GM19351 (cell line): ENCODE measurements around the gene LPIN1.

ENCODE experiments used
- ATAC-seq: cut with Tn5 transposase; IDR thresholded peaks from one replicate; pipeline ENCODE4 v1.9.1; 2021; ENCODE audit warnings: mild to moderate bottlenecking, moderate library complexity; ENCODE audit not compliant: unreplicated experiment

Gene LPIN1, protein sequence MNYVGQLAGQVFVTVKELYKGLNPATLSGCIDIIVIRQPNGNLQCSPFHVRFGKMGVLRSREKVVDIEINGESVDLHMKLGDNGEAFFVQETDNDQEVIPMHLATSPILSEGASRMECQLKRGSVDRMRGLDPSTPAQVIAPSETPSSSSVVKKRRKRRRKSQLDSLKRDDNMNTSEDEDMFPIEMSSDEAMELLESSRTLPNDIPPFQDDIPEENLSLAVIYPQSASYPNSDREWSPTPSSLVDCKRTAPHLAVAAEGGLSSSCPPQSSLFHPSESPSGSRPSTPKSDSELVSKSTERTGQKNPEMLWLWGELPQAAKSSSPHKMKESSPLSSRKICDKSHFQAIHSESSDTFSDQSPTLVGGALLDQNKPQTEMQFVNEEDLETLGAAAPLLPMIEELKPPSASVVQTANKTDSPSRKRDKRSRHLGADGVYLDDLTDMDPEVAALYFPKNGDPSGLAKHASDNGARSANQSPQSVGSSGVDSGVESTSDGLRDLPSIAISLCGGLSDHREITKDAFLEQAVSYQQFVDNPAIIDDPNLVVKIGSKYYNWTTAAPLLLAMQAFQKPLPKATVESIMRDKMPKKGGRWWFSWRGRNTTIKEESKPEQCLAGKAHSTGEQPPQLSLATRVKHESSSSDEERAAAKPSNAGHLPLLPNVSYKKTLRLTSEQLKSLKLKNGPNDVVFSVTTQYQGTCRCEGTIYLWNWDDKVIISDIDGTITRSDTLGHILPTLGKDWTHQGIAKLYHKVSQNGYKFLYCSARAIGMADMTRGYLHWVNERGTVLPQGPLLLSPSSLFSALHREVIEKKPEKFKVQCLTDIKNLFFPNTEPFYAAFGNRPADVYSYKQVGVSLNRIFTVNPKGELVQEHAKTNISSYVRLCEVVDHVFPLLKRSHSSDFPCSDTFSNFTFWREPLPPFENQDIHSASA

DNA sequence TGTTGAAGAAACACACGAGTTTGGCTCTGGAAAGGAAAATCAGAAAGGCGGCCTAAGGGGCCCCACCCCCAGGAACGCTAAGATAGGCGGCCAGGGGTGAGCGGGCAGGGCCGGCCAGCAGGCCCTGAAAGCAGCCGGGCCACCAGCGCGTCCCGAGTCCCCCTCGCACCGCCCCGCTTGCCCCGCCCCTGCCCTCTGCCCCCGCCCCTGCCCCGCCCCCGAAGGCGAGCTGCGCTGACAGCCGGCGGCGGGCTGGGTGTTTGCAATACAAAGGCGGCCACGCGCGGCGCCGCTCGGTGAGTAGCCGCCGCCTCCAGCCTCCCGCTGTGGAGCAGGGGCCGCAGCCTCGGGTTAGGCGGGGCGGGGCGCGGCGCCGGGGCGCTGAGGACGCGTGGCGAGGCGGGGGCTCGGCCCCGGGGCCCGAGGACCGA lies at the start of gene LPIN1:
TSS of gene LPIN1 (plus strand) at position 257 of the 431 bp plus-strand sequence. CDS start 18,910 bp downstream, outside the sequence.
- ATAC-seq, result peak; percentile 43

DNA sequence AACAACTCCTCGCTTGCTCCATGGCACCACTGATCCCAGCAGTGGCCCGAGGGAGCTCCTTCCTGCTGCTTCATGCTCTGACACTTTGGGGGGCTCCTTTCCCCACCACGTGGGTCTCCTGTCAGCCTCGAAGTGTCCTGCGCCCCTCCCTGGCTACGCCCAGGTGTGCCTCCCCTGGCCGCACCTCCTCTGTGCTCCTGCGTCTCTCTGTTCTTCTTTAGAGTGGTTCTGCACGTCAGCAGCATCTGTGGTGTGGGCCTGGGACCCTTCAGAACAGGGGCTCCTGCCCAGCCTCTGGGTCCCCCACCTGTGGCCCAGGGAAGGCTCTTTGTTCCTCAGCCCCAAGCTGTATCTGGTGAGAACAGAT lies 49.7 kb upstream of the LPIN1 start:
- ATAC-seq, result no peak

DNA sequence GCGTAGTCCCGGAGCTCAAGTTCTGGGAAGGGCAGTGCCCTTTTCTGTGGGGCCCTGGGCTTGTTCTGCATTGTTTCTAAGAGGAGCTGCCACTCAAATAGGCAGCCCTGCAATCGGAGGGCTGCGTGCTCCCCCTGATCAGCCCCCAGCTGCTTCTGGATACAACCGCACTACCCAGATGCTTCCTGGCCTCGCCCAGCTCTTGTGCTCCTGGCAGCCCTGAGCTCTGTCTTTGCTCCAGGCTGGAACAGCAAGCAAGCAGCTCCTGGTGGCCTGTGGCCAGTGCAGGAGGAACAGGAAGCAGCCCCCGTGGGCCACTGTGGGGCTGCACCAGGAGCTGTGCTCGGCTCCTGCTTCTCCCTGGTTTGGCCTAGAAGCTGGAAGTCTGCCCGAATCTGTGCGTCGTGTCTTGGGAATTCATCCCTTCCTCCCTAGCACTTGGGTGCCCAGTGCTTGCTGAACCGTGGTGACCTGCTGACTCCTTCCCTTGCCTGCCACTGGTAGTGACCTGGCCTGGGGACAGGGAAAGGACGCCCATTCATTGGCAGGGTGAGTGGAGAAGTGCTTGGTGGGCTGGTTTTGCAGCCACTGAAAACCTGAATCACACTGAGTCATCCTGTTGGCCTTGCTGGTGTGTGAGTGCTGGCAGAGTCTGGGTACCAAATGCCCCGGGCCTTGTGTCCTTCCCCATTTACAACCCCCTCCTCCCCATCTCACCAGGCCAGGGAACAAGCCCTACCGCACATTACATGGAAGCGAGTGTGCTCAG lies 49.1 kb upstream of the LPIN1 start:
- no peak for ATAC-seq

DNA sequence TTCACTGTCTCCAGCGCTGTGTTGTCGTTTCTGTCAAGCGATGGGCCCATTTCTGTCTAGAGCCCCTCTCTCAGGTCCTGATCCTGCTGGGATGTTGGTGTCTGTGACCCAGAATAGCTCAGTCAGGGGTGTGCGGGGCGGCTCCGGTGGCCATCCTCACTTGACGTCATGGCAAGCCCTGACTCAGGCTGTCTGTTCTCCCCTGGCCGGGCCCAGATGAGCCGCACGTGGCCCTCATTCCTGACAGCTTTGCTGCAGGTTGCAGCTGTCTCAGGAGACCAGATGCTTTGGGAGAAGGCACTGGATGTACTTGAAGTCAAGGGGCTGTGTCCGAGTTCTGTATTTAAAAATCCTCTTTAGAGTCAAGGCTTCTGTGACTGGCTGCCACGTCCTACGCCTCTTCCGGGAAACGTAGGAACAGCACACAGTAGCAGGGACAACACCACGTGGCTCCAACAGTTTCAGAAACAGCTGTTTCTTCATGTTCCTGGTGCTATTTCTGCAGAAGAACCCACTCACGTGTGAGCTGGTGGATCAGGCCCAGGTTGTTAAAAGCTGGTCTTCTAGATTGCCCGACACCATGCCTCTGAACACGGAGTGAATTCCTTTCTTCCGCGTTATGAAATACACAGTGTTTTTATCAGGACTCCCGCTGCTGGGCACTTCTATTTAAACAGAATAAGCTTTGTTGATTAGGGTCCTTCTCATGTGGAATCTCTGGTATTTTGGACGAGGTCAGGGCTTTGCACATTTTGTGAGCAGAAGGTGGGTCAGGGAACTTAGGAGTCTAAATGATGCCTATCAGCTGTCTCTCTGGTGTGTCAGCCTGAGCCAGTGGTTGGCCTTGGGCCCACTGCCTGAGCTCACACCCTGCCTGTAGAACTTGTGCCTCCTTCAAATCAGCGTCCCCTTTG lies 48.2 kb upstream of the LPIN1 start:
- ATAC-seq, result no peak

DNA sequence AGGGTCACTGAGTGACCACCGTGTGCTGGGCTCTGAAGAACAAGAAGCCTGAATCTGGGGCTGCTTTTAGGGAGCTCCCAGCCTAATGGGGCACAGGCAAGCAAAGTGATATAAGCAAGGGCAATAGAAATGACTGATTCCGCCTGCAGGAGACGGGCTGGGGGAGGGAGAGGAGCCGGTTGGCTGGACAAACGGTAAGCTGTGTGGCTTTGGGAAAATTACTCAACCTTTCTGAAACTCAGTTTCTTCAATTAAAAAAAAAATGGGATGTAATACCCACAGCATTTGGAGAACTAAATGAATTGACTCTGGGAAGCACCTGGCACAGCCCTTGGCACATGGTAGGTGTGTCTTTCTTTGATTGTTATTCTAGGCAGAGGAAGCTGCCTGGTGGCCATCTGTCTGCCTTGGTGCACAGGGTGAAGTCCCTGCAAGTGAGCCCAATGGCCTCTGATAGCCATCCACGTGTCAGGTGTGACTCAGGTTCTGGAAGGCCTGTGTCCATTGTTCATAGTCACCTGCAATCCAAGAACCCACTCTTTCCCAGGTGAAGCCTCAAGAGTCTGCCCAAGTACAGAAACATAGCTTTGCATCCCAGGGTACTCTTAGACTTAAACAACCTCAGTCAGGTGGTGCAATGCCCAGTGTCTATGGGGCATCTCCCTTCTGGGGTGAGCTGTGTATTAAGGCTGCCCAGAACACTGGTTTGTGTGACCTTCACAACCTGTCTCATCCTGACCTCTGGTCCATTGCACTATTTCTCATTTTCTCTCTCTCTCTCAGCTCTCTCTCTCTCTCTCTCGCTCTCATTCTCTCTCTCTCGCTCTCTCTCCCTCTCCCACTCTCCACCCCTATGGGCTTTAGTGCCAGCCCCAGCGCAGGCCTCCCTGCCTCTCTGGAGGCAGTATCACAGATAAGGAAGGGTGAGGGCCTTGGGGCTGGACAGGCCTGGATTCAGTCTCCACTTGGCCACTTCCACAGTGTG lies 46.5 kb upstream of the LPIN1 start:
- no peak for ATAC-seq

DNA sequence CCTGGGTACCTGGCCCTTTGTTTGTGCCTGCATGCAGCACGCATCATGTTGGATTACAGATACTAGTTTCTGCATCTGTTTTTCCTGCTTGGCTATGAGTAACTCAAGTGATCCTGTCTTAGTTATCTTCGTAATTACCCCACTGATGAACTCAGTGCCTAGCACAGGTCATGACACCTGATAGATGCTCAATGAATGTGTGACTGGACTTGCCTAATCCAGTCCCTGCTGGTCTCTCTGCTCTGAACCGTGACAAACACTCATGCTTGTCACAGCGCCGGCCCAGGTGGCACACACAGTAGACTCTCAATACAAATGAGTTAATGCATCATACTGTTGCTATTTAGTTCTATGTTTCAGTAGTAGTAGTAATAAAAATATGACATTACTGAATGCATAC lies 45.2 kb upstream of the LPIN1 start:
- no peak for ATAC-seq

DNA sequence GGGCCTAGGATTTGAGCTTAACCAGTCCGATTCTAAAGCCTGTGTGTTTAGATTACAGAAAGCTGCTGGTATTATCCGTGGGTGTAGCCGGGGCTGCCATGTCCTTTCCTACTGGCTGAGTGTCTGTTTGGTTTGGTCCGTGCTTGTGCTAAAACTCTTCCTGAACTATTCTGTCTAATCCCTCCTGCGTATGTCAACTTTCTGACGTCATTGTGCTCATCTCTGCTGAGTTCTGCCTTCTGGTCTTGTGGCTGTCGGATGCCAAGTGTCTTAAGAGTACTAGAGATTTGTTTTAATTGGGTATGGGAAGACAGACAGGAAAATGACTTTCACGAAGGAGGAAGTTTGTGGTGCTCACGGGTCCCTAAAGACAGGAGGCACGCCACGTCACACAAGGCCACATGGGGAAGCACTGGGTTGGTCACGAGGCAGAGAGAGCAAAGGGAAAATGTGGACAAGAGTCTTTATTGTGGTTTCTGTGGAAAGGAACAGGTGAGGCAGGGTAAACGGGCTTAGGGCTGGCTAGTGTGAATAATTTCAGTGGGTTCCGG lies 44.6 kb upstream of the LPIN1 start:
- no peak for ATAC-seq

DNA sequence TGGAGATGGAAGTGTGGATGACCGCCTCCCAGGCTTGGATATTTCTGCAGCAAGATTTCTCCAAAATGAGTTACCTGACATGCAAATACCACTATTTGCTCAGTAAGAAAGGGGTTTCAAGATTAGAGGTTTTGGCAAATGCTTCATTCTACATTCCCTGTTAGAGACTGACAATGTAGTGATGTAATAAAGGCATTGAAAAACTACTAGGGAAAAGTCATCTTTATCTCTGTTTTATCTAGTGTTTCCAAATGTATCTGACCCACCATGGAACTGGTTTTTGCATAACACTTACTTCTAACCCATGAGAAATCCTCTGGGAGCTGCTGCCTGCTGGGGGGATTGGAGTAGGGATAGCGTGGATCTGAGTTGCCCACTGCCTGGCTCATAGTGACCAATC lies 43.5 kb upstream of the LPIN1 start:
- ATAC-seq, result no peak

DNA sequence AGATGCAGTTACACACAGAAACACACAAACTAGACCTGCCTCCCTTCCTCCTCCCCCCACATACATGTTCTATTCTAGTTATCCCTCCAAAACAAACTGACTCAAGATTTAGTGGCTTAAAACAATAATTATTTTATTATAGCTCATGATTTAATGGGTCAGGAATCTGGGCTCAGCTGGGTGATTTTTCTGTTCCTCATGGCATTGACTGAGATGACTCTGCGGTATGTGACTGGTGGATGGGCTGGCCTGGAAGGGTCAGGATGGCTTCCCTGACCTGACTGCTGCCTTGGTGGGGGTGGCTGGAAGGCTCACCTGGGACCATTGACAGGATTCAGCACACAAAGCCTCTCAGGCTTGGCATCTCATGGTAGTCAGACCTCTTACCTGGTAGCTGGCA lies 42.7 kb upstream of the LPIN1 start:
- no peak for ATAC-seq

DNA sequence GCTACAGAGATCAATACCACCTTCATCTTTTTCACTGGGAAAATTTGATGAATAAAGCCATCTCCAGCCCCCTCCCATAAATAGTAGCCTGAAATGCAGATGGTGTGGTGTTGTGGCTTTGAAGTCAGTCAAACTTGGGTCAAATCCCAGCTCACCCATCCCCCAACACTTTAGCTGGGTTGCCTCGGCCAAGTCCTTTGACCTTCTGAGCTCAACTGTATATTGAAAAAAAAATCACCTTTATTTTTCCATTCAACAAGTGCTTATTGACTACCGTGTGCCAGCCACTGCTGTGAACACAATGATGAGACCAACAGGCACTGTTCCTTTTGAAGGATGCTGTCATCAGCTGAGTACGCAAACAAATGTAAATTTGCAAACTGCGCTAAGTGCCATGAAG lies 41.4 kb upstream of the LPIN1 start:
- no peak for ATAC-seq

DNA sequence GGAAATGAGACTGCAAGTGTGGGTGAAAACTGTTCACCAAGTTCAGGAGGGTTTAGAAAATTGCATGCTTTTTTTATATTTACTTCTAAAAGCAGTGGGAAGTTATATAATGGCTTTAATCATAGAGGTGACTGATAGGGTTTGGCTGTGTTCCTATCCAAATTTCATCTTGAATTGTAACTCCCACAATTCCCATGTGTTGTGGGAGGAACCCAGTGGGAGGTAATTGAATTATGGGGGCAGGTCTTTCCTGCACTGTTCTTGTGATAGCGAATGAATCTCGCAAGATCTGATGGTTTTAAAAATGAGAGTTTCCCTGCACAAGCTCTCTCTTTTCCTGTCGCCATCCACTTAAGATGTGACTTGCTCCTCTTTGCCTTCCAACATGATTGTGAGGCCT lies 40.7 kb upstream of the LPIN1 start:
- ATAC-seq, result no peak

DNA sequence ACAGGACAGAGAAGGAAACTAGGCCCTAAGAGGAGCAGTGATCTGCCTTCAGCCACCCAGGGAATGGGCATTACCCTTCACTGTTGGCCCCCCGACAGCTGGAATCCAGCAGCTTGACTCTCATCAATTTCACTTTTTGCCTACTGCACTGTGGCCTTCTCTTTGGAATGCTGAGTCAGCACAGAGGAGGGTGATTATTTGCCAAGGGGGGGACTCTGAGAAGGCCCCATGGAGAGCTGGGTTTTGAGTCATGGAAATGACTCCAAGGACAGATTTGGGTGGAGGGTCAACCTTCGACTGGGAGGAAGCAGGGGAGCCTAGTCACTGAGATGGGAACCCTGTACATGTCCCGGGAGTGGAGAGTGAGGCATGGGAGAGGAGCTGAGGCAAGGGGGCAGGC lies 38.3 kb upstream of the LPIN1 start:
- ATAC-seq, result no peak

DNA sequence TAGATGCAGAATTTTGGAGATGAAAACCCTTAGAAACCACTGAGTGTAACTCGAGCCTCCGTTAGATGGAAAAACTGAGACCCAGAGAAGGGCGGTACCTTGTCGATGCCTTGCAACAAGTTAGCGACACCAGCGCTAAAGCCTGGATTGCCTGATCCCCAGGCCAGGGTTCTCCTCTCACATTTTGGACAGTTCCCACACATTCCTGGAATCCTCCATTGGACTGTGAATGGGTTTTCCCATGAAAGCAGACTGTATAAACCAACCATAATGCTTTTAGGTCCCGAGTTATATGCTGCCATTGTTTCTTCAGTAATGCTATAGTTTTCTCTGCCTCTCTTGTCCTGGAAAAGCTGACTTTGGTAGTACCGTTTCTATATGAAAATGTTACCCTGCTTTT lies 37.1 kb upstream of the LPIN1 start:
- ATAC-seq, result no peak

DNA sequence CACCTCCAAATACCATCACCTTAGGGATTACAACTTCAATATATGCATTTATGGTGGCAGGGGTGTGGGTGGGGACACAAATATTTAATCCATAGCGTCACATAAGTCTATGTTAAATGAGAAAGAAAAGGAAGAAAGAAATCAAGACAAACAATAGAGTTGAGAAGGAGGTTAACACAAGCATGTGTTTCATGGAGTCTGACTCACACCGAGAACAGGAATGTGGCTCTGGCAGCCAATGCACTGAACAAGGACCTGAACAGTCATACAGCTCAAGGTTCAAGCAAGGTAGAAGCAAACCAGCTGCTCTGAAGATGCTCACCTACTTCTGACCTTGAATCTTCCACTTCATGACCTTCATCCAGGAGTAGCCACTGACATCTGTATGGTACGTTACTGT lies 36.2 kb upstream of the LPIN1 start:
- no peak for ATAC-seq

DNA sequence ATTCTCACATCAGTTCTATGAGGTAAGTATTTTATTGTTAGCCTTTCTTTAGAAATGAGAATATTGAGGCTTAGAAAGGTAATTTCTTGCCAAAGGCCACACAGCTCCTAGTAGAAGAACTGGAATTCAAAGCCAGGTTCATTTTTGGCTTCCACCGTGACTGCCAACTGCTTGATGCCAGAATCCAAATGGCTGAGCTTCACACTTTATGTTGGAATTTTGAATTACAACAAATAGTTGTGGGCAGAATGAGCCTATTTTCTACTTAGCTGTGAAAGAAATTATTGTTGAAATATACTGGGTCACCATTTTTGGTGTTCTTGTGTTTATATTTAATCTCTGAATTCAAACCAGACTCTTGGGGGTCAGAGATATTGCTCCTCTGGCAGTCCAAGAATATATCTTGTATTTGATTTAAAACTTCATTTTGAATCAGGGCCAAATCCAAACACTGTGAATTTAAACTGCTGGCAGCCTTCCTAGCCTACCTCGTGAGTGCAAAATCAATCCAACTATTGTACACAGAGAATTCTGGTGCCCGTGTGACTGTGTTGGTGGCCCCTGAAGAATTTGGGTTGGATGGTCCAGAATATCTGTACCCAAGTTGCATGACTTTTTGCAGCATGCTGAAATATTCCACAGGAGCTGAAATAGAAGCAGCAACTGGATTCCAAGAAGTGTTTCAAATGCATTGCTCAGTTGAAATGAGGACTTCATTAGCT lies 35.6 kb upstream of the LPIN1 start:
- ATAC-seq, result no peak

DNA sequence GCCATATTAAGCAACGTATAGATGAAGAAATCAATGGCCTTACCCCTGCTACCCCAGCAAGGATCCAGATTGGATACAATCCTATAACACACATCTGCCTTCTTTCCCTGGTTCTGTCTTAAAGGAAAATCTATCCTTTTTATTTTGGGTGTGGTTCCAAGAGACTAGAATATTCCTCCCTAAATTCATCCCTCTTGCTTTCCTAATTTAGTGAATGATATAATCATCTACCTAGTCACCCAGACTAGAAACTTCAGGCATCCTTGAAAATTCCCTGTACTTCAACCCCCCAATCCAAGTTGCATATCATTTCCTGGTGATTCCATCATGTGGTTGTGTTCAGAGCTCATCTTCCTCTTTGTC lies 35.1 kb upstream of the LPIN1 start:
- ATAC-seq, result no peak

DNA sequence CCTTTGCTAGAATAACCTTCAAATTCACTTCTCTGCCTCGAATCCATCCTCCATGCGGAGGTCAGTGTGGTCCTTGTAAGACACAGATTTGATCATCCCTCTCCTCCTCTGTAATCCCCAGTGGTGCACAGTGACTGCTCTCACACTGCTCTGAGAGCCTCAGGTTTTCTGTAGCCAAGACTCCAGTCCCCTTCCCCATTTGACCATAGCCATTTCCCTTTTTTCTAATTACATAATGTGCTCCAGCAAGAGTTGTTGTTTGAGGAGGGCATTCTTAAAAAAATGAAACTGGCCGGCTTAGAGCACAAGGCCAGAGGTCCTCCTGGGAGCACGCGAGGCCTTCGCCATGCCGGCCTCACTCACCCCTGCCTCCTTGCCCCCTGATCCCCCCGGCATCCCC lies 34.7 kb upstream of the LPIN1 start:
- ATAC-seq, result no peak

DNA sequence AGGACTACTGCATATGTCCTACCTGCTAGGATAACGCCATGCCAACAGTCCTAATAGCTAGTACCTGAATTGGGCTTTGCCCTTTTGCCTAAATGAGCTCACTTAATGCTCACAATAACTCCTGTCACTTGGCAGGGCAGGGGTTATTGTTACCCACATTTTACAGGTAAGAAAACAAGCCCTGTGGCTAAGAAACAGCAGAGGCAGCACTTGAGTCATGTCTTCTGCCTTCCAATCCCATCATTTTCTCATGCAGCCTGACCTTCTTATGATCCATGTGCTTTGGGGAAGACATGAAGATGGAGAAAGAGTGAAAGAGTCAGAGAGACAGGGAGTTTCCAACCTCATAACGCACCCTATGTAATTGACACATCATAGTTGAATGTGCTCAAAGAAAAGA lies 33.6 kb upstream of the LPIN1 start:
- no peak for ATAC-seq
